ENCODE results near the gene PAX8.

DNA sequence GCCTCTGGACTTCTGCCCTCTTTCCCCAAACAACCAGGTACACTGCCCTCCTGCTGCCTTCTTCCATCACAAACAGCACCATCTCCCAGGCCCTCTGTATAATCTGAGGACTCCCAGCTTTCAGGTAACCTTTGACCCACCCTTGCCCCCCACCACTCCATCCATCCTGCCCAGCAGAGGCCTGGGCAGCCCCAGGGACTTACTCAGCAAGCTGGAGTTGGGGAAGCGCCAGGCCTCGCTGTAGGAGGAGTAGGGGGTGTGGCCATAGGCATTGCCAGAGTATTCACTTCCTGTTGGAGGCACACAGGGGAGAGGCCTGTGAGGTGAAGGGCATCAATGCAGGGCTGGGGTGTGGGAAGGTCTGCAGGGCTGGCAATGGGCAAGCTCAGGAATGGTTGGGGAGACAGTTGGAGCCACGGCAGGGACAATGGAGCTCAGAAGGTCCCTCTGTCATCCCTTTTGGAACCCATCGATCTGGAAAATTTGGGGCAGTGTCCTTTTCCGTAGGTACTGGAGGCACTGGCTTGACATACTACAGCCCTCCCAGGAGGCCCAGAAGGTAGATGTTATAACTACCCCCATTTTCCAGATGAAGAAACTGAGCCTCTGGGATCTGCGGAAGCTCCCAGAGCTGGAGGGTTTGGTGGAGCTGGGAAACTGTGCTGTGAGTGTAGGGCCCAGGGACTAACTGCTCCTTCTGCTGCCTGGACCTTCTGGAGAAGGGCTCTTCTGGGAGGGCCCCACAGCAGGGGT is 58.7 kb downstream of the PAX8 start:
- TF ChIP-seq SNAI2 (CRISPR knock-in tag; IDR thresholded peaks at IDR 0.05) (no peak), RARB (CRISPR knock-in tag; IDR thresholded peaks at IDR 0.05) (no peak), BACH2 (CRISPR knock-in tag; IDR thresholded peaks at IDR 0.05; ENCODE audit: borderline replicate concordance) (no peak), ARNTL (CRISPR knock-in tag; IDR thresholded peaks at IDR 0.05; ENCODE audit: borderline replicate concordance, low read depth) (no peak), ZNF565 (CRISPR knock-in tag; conservative IDR thresholded peaks at IDR 0.05; ENCODE audit: low read depth) (no peak), POU6F1 (CRISPR knock-in tag; IDR thresholded peaks at IDR 0.05; ENCODE audit: borderline replicate concordance, low read depth) (no peak), ZFP3 (CRISPR knock-in tag; IDR thresholded peaks at IDR 0.05) (no peak), PATZ1 (CRISPR knock-in tag; IDR thresholded peaks at IDR 0.05; ENCODE audit: borderline replicate concordance) (no peak), CSDC2 (CRISPR knock-in tag; IDR thresholded peaks at IDR 0.05) (no peak)
- TF ChIP-seq, protein P1, sequence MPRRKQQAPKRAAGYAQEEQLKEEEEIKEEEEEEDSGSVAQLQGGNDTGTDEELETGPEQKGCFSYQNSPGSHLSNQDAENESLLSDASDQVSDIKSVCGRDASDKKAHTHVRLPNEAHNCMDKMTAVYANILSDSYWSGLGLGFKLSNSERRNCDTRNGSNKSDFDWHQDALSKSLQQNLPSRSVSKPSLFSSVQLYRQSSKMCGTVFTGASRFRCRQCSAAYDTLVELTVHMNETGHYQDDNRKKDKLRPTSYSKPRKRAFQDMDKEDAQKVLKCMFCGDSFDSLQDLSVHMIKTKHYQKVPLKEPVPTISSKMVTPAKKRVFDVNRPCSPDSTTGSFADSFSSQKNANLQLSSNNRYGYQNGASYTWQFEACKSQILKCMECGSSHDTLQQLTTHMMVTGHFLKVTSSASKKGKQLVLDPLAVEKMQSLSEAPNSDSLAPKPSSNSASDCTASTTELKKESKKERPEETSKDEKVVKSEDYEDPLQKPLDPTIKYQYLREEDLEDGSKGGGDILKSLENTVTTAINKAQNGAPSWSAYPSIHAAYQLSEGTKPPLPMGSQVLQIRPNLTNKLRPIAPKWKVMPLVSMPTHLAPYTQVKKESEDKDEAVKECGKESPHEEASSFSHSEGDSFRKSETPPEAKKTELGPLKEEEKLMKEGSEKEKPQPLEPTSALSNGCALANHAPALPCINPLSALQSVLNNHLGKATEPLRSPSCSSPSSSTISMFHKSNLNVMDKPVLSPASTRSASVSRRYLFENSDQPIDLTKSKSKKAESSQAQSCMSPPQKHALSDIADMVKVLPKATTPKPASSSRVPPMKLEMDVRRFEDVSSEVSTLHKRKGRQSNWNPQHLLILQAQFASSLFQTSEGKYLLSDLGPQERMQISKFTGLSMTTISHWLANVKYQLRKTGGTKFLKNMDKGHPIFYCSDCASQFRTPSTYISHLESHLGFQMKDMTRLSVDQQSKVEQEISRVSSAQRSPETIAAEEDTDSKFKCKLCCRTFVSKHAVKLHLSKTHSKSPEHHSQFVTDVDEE (CRISPR knock-in tag; IDR thresholded peaks at IDR 0.05): no peak
- TF ChIP-seq, protein P2, sequence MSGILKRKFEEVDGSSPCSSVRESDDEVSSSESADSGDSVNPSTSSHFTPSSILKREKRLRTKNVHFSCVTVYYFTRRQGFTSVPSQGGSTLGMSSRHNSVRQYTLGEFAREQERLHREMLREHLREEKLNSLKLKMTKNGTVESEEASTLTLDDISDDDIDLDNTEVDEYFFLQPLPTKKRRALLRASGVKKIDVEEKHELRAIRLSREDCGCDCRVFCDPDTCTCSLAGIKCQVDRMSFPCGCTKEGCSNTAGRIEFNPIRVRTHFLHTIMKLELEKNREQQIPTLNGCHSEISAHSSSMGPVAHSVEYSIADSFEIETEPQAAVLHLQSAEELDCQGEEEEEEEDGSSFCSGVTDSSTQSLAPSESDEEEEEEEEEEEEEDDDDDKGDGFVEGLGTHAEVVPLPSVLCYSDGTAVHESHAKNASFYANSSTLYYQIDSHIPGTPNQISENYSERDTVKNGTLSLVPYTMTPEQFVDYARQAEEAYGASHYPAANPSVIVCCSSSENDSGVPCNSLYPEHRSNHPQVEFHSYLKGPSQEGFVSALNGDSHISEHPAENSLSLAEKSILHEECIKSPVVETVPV (CRISPR knock-in tag; IDR thresholded peaks at IDR 0.05): no peak
